ENCODE results near the gene LMBR1L. TPM values are rescaled to one million over a fixed set of nuclear protein-coding genes. Genes with fewer than 3 reads are reported as not detected.

Gene LMBR1L
- total and polyA plus RNA-seq, 2 of the 13 experiments (the other 11 are each of a cell fraction or from before 2014, with no cell fraction given): 12.2 to 65.9 TPM

DNA sequence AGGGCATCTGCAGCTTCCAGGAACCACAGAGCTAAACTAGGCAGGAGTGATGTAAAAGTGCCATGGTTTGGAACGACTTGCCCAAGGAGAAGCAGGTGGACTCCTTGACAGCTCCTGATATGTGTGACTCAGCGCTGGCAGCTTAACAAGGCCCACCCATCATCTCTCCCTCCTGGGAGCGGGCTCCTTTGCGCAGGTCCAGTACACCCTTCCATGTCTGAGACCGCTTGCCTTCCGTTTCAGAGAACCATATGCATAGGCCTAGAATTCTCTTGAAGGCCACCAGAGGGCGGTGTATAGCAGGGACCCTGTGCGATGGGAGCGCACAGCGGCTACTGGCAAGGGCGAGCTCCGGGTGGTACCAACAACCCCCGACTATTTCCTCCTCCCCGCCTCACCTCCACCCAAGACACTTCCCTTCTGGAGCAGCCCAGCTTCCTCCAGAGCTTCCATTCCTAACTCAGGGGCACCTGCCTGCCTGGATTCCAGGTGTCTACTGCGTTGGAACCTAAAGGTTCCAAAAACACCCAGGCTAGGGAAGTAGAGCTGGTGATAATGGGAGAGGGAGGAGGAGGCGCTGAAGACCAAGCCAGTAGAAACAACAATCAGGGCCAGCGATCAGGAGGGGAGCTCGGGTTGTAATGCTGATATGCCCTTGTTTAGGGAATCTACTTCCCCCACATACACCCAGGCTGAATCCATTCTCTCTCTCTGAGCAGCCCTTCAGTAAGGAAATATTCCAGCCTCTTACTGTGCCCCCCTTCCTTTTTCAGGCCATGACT is 22.3 kb downstream of the LMBR1L start (continued):
- TF ChIP-seq ZSCAN20 (CRISPR knock-in tag; IDR thresholded peaks at IDR 0.05; ENCODE audit: borderline replicate concordance) (no peak), MEIS2 (CRISPR knock-in tag; IDR thresholded peaks at IDR 0.05) (no peak), ATF2 (CRISPR knock-in tag; IDR thresholded peaks at IDR 0.05) (no peak), DZIP1 (CRISPR knock-in tag; IDR thresholded peaks at IDR 0.05) (no peak), BHLHE40 (IDR thresholded peaks at IDR 0.05; ENCODE audit: low read length) (0 out of 2 replicates have a peak, but pooled peaks have one; percentile 21), TERF1 (CRISPR knock-in tag; IDR thresholded peaks at IDR 0.05) (no peak), REL (CRISPR knock-in tag; conservative IDR thresholded peaks at IDR 0.05) (no peak), CC2D1A (CRISPR knock-in tag; IDR thresholded peaks at IDR 0.05) (no peak), HOMEZ (CRISPR knock-in tag; IDR thresholded peaks at IDR 0.05; ENCODE audit: low read depth) (no peak), ZNF737 (CRISPR knock-in tag; IDR thresholded peaks at IDR 0.05; ENCODE audit: borderline replicate concordance) (no peak), AHR (CRISPR knock-in tag; IDR thresholded peaks at IDR 0.05) (0 out of 2 replicates have a peak, but pooled peaks have one; percentile 59), GLI4 (CRISPR knock-in tag; IDR thresholded peaks at IDR 0.05; ENCODE audit: borderline replicate concordance) (no peak), POLR2A (IDR thresholded peaks at IDR 0.05; ENCODE audit: insufficient read depth in 1 of 2, low read depth in 2 of 2, low read length in 2 of 2) (no peak)
- TF ChIP-seq, protein P1, sequence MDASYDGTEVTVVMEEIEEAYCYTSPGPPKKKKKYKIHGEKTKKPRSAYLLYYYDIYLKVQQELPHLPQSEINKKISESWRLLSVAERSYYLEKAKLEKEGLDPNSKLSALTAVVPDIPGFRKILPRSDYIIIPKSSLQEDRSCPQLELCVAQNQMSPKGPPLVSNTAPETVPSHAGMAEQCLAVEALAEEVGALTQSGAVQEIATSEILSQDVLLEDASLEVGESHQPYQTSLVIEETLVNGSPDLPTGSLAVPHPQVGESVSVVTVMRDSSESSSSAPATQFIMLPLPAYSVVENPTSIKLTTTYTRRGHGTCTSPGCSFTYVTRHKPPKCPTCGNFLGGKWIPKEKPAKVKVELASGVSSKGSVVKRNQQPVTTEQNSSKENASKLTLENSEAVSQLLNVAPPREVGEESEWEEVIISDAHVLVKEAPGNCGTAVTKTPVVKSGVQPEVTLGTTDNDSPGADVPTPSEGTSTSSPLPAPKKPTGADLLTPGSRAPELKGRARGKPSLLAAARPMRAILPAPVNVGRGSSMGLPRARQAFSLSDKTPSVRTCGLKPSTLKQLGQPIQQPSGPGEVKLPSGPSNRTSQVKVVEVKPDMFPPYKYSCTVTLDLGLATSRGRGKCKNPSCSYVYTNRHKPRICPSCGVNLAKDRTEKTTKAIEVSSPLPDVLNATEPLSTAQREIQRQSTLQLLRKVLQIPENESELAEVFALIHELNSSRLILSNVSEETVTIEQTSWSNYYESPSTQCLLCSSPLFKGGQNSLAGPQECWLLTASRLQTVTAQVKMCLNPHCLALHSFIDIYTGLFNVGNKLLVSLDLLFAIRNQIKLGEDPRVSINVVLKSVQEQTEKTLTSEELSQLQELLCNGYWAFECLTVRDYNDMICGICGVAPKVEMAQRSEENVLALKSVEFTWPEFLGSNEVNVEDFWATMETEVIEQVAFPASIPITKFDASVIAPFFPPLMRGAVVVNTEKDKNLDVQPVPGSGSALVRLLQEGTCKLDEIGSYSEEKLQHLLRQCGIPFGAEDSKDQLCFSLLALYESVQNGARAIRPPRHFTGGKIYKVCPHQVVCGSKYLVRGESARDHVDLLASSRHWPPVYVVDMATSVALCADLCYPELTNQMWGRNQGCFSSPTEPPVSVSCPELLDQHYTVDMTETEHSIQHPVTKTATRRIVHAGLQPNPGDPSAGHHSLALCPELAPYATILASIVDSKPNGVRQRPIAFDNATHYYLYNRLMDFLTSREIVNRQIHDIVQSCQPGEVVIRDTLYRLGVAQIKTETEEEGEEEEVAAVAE (CRISPR knock-in tag; IDR thresholded peaks at IDR 0.05; ENCODE audit: borderline replicate concordance): no peak
- TF ChIP-seq, protein P2, sequence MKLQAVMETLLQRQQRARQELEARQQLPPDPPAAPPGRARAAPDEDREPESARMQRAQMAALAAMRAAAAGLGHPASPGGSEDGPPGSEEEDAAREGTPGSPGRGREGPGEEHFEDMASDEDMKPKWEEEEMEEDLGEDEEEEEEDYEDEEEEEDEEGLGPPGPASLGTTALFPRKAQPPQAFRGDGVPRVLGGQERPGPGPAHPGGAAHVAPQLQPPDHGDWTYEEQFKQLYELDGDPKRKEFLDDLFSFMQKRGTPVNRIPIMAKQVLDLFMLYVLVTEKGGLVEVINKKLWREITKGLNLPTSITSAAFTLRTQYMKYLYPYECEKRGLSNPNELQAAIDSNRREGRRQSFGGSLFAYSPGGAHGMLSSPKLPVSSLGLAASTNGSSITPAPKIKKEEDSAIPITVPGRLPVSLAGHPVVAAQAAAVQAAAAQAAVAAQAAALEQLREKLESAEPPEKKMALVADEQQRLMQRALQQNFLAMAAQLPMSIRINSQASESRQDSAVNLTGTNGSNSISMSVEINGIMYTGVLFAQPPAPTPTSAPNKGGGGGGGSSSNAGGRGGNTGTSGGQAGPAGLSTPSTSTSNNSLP (IDR thresholded peaks at IDR 0.05; ENCODE audit: low read depth, low read length): no peak
